Fibroblast of gingiva (primary cell): Measurements from ENCODE around the gene EGFLAM.

Experiments
- DNase-seq: peaks from one replicate; pipeline ENCODE4 v3.0.0-alpha.2; 2011; ENCODE audit warnings: low read depth

The EGFLAM gene

GRCh38 chr5:38471709-38472108, 213.3 kb downstream of the EGFLAM start:
- DNase-seq: no peak

- no peak for DNase-seq
These were observed 214.2 kb downstream of the EGFLAM start for GRCh38 chr5:38472541-38472940.

GRCh38 chr5:38473008-38473407, 214.6 kb downstream of the EGFLAM start:
- no peak for DNase-seq

- DNase-seq: no peak
These were observed 219.8 kb downstream of the EGFLAM start for GRCh38 chr5:38478166-38478565.

GRCh38 chr5:38478878-38479277, 220.5 kb downstream of the EGFLAM start:
- DNase-seq: no peak

- no peak for DNase-seq
These were observed 221.1 kb downstream of the EGFLAM start for GRCh38 chr5:38479315-38479904.

- no peak for DNase-seq
These were observed 225.5 kb downstream of the EGFLAM start for GRCh38 chr5:38483805-38484398.

GRCh38 chr5:38494175-38494574, 235.8 kb downstream of the EGFLAM start:
- DNase-seq: no peak

GRCh38 chr5:38494763-38495162, 236.4 kb downstream of the EGFLAM start:
- no peak for DNase-seq

GRCh38 chr5:38497946-38498345, 239.6 kb downstream of the EGFLAM start:
- peak; percentile 11 for DNase-seq

GRCh38 chr5:38500573-38501260, 242.4 kb downstream of the EGFLAM start:
- peak; percentile 19 for DNase-seq

GRCh38 chr5:38506302-38506701, 247.9 kb downstream of the EGFLAM start:
- DNase-seq: no peak

GRCh38 chr5:38509185-38509584, 250.8 kb downstream of the EGFLAM start:
- peak; percentile 39 for DNase-seq
